H1 (cell line): ENCODE results near the gene SRSF1. TPM values are rescaled to one million over a fixed set of nuclear protein-coding genes. Genes with fewer than 3 reads are reported as not detected.

ENCODE experiments used
- BCL11A ChIP-seq, 2 experiments: IDR thresholded peaks; one replicate each; pipeline ENCODE4 v1.6.1; 2011; ENCODE audit warnings: low read depth in 2 of 2, low read length in 2 of 2, mild to moderate bottlenecking in 2 of 2
- CBX8 ChIP-seq: fragments of 300-800, 300-1000 bp; sonication (generic); IDR thresholded peaks from 2 replicates; pipeline ENCODE4 v1.7.1; 2016; ENCODE audit warnings: low read depth, low read length, borderline replicate concordance
- CHD2 ChIP-seq: IDR thresholded peaks from 2 replicates; pipeline ENCODE4 v1.6.1; 2012; ENCODE audit warnings: low read length, improper control_type of control experiment
- CTBP2 ChIP-seq: IDR thresholded peaks from 2 replicates; pipeline ENCODE4 v1.7.0; 2011; ENCODE audit warnings: borderline replicate concordance, mild to moderate bottlenecking, moderate library complexity, mixed read lengths, low read length; ENCODE audit not compliant: insufficient read depth, insufficient read length
- GABPA ChIP-seq: IDR thresholded peaks from 2 replicates; pipeline ENCODE4 v1.6.1; 2011; ENCODE audit warnings: mild to moderate bottlenecking, low read length, moderate library complexity, borderline replicate concordance; ENCODE audit not compliant: insufficient read depth
- GTF2F1 ChIP-seq: IDR thresholded peaks from 2 replicates; pipeline ENCODE4 v1.6.1; 2012; ENCODE audit warnings: low read depth, low read length, improper control_type of control experiment, borderline replicate concordance
- HDAC6 ChIP-seq: IDR thresholded peaks from one replicate; pipeline ENCODE4 v1.7.1; 2012; ENCODE audit warnings: low read depth, mild to moderate bottlenecking, inconsistent platforms, low read length, moderate library complexity
- JUND ChIP-seq: IDR thresholded peaks from 2 replicates; pipeline ENCODE4 v1.6.1; 2011; ENCODE audit warnings: mild to moderate bottlenecking, improper control_type of control experiment, low read length
- NANOG ChIP-seq: IDR thresholded peaks from 2 replicates; pipeline ENCODE4 v1.6.1; 2011; ENCODE audit warnings: low read length, low read depth, mild to moderate bottlenecking, inconsistent platforms; ENCODE audit not compliant: insufficient read depth, poor library complexity, severe bottlenecking
- RBBP5 ChIP-seq: IDR thresholded peaks from 2 replicates; pipeline ENCODE4 v1.7.1; 2012; ENCODE audit warnings: low read depth, mild to moderate bottlenecking, inconsistent platforms, low read length, moderate library complexity, borderline replicate concordance
- TAF7 ChIP-seq: optimal IDR thresholded peaks from 2 replicates; pipeline ENCODE3; 2011; ENCODE audit warnings: low read depth, mild to moderate bottlenecking, inconsistent platforms, low read length, moderate library complexity, borderline replicate concordance
- polyA plus RNA-seq, 7 experiments: library from polyadenylated mRNA; depleted of rRNA in 3 of 7; stranded (reverse) in 5 of 7; unstranded in 2 of 7; fragments of >200 nt in 5 of 7; fragments of 200-250 nt in 2 of 7; gene quantifications; 1 replicate in 5 of 7; 2 replicates in 1 of 7; 4 replicates in 1 of 7; pipeline versions ENCODE4 v1.2.1 to v1.2.3, GENCODE V29; 2011 to 2013; ENCODE audit warnings: missing spikeins in 2 of 7, mixed read lengths in 2 of 7
- total RNA-seq: library from RNA; stranded (reverse); fragmentation: NEBNext Ultra II Directional; extraction: Animal tissue kit (Norgen Biotek cat#: 25700); gene quantifications from 2 replicates; pipeline ENCODE4 v1.2.1, GENCODE V29; 2021
- TF ChIP-seq, protein P1 (sequence below): fragments of 300-600 bp; sonication (generic); IDR thresholded peaks from 2 replicates; pipeline ENCODE4 v1.7.1; 2012; ENCODE audit warnings: low read length, moderate library complexity, mild to moderate bottlenecking, inconsistent platforms; ENCODE audit not compliant: insufficient replicate concordance

The SRSF1 gene
- total and polyA plus RNA-seq, 2 of the 8 experiments (the other 6 are each of a cell fraction or from before 2014, with no cell fraction given): 149 to 429 TPM

- TF ChIP-seq, protein P1, sequence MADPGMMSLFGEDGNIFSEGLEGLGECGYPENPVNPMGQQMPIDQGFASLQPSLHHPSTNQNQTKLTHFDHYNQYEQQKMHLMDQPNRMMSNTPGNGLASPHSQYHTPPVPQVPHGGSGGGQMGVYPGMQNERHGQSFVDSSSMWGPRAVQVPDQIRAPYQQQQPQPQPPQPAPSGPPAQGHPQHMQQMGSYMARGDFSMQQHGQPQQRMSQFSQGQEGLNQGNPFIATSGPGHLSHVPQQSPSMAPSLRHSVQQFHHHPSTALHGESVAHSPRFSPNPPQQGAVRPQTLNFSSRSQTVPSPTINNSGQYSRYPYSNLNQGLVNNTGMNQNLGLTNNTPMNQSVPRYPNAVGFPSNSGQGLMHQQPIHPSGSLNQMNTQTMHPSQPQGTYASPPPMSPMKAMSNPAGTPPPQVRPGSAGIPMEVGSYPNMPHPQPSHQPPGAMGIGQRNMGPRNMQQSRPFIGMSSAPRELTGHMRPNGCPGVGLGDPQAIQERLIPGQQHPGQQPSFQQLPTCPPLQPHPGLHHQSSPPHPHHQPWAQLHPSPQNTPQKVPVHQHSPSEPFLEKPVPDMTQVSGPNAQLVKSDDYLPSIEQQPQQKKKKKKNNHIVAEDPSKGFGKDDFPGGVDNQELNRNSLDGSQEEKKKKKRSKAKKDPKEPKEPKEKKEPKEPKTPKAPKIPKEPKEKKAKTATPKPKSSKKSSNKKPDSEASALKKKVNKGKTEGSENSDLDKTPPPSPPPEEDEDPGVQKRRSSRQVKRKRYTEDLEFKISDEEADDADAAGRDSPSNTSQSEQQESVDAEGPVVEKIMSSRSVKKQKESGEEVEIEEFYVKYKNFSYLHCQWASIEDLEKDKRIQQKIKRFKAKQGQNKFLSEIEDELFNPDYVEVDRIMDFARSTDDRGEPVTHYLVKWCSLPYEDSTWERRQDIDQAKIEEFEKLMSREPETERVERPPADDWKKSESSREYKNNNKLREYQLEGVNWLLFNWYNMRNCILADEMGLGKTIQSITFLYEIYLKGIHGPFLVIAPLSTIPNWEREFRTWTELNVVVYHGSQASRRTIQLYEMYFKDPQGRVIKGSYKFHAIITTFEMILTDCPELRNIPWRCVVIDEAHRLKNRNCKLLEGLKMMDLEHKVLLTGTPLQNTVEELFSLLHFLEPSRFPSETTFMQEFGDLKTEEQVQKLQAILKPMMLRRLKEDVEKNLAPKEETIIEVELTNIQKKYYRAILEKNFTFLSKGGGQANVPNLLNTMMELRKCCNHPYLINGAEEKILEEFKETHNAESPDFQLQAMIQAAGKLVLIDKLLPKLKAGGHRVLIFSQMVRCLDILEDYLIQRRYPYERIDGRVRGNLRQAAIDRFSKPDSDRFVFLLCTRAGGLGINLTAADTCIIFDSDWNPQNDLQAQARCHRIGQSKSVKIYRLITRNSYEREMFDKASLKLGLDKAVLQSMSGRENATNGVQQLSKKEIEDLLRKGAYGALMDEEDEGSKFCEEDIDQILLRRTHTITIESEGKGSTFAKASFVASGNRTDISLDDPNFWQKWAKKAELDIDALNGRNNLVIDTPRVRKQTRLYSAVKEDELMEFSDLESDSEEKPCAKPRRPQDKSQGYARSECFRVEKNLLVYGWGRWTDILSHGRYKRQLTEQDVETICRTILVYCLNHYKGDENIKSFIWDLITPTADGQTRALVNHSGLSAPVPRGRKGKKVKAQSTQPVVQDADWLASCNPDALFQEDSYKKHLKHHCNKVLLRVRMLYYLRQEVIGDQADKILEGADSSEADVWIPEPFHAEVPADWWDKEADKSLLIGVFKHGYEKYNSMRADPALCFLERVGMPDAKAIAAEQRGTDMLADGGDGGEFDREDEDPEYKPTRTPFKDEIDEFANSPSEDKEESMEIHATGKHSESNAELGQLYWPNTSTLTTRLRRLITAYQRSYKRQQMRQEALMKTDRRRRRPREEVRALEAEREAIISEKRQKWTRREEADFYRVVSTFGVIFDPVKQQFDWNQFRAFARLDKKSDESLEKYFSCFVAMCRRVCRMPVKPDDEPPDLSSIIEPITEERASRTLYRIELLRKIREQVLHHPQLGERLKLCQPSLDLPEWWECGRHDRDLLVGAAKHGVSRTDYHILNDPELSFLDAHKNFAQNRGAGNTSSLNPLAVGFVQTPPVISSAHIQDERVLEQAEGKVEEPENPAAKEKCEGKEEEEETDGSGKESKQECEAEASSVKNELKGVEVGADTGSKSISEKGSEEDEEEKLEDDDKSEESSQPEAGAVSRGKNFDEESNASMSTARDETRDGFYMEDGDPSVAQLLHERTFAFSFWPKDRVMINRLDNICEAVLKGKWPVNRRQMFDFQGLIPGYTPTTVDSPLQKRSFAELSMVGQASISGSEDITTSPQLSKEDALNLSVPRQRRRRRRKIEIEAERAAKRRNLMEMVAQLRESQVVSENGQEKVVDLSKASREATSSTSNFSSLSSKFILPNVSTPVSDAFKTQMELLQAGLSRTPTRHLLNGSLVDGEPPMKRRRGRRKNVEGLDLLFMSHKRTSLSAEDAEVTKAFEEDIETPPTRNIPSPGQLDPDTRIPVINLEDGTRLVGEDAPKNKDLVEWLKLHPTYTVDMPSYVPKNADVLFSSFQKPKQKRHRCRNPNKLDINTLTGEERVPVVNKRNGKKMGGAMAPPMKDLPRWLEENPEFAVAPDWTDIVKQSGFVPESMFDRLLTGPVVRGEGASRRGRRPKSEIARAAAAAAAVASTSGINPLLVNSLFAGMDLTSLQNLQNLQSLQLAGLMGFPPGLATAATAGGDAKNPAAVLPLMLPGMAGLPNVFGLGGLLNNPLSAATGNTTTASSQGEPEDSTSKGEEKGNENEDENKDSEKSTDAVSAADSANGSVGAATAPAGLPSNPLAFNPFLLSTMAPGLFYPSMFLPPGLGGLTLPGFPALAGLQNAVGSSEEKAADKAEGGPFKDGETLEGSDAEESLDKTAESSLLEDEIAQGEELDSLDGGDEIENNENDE: no peak
- no peak for TF ChIP-seq GTF2F1
- no peak for TF ChIP-seq CTBP2
- TF ChIP-seq RBBP5: no peak
- no peak for TF ChIP-seq BCL11A (IDR thresholded peaks at IDR 0.05; ENCODE audit: low read depth in 2 of 2, low read length in 2 of 2)
- TF ChIP-seq CBX8: no peak
- TF ChIP-seq JUND: no peak
- TF ChIP-seq NANOG: no peak
- TF ChIP-seq CHD2: no peak
- TF ChIP-seq GABPA: no peak
- no peak for TF ChIP-seq HDAC6
- no peak for TF ChIP-seq TAF7
Observed at GRCh38 chr17:57963149-57963511, 43.9 kb downstream of the SRSF1 start (continued).
